ENCODE measurements around the gene SLC7A5.
A peak's percentile ranks its signal among the peaks of the same experiment; 100 is the strongest.
"Not testable (repeated sequence)": the region's sequence is repeated elsewhere in the genome, so short reads cannot be mapped to it uniquely, and the experiment has no call there.

Gene SLC7A5

GRCh38 chr16:87869061-87869878 is at the start of gene SLC7A5:
SLC7A5 (minus strand) TSS chr16:87869507; CDS start chr16:87869422, 85 bp downstream.
- H3K4me3 ChIP-seq (replicated peaks; ENCODE audit: low read depth, low read length) = peak within 1 kb of the TSS; percentile 64

GRCh38 chr16:87918338-87918737 is 49.0 kb upstream of the SLC7A5 start:
- TF ChIP-seq, protein P1, sequence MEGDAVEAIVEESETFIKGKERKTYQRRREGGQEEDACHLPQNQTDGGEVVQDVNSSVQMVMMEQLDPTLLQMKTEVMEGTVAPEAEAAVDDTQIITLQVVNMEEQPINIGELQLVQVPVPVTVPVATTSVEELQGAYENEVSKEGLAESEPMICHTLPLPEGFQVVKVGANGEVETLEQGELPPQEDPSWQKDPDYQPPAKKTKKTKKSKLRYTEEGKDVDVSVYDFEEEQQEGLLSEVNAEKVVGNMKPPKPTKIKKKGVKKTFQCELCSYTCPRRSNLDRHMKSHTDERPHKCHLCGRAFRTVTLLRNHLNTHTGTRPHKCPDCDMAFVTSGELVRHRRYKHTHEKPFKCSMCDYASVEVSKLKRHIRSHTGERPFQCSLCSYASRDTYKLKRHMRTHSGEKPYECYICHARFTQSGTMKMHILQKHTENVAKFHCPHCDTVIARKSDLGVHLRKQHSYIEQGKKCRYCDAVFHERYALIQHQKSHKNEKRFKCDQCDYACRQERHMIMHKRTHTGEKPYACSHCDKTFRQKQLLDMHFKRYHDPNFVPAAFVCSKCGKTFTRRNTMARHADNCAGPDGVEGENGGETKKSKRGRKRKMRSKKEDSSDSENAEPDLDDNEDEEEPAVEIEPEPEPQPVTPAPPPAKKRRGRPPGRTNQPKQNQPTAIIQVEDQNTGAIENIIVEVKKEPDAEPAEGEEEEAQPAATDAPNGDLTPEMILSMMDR (IDR thresholded peaks at IDR 0.05; ENCODE audit: low read length, missing control alignments) = no peak
- H3K4me3 ChIP-seq (replicated peaks; ENCODE audit: low read depth, low read length) = no peak overlapping the region
- DNase-seq (ENCODE audit: low read depth) = no peak

More at GRCh38 chr16:87869061-87869878, at the start of gene SLC7A5:
- peak; percentile 79 for DNase-seq (ENCODE audit: low read depth)

DNA sequence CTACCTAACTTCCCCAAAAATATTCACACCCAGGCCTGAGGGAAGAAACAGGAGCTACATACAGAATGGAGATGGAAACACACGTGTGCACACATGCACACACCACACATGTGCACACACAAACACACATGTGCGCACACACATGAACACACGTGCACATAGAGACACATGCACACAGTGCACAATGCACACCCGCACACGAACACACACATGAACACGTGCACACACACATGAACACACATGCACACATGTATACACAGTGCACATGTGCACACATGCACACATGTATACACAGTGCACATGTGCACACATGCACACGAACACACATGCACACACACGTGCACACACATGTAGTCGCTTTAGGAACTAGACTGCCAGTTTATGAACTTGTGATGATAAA is 48.2 kb upstream of the SLC7A5 start:
- TF ChIP-seq, protein P1 (IDR thresholded peaks at IDR 0.05; ENCODE audit: low read length, missing control alignments) = no peak
- no peak overlapping the region for H3K4me3 ChIP-seq (replicated peaks; ENCODE audit: low read depth, low read length)
- no peak for DNase-seq (ENCODE audit: low read depth)

DNA sequence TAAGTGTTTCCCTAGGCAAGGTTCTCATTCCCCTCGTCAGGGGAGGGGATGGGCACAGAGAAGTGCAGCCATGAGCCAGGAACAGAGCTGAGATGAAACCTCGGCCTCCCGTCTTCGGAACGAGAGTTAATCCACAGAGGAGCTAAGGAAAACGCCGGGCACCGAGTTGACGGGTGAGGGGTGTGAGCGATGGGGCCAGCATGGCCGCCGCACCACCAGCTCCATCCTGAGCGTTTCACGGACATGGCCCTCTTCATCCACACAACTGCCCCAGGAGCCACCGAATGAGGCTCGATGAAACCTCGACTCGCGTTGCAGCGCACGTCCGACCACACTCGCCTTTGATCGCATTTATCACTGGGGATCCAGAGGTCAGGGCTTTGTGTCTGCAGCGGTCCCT is 45.5 kb upstream of the SLC7A5 start:
- no peak overlapping the region for H3K4me3 ChIP-seq (replicated peaks; ENCODE audit: low read depth, low read length)
- no peak for DNase-seq (ENCODE audit: low read depth)
- TF ChIP-seq, protein P1 (IDR thresholded peaks at IDR 0.05; ENCODE audit: low read length, missing control alignments) = no peak

DNA sequence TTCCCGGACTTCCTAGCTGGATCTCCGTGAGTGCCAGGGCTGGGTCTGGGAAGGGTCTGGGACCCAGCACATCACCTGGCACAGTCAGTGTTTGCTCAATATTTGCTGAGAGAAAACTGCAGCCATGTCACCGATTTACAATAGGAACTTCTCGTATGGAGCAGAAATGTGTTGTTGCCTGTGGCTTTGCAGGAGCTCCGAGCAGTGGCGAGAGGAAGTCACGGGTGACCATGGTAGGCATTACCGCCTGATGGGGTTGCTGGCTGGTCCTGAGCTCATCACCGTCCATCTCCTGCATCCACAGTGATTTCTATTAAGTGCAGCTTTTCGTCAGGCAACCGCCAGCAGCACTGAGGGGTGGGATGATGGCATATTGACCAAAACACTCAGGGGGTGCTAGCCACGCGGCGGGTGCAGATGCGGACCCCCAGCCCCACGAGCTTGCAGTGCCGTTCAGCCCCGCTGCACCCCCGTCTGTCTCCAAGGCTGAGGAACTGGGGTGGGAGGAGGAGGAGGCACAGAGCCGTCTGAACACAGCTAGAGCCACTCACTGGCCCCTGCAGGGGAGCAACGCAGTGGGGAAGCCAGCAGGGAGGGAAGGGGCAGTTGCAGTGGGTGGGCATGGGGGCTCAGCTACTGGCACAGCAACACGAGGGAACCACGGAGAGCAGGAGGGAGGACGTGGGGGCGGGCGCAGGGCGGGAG is 44.9 kb upstream of the SLC7A5 start:
- not testable (repeated sequence) for H3K4me3 ChIP-seq (replicated peaks; ENCODE audit: low read depth, low read length); DNase-seq (ENCODE audit: low read depth)

GRCh38 chr16:87912691-87913090 is 43.4 kb upstream of the SLC7A5 start:
- H3K4me3 ChIP-seq (replicated peaks; ENCODE audit: low read depth, low read length); DNase-seq (ENCODE audit: low read depth): not testable (repeated sequence)

DNA sequence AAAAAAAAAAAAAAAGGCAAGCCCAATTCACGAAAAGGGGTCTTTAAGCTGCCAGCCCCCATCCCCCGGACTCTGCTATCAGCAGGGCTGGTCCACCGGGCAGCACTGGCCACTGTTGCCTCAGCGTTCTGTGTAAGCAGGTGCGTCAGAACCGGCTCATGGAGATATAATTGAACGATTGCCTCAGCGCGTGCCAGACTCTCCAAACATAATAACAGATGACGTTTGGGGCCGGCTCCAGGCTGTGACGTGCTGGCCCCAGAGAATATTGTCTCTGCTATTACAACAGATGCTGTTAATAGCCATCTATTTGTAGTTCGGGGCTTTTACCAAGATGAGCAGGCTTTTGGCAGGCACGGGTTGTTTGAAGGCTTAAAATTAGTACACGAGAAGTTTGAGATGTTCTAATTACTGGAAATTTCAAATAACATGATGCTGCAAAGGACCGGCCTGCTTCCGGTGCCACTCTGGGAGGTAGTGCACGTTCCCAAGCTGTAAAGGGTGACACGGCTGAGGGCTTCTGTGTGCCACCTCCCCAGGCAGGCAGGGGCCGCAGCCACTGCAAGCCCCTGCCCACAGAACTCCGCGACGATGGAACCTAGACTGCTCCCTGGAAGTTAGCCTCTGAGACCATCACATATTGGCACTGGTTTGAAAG is 41.9 kb upstream of the SLC7A5 start:
- peak; percentile 62 for DNase-seq (ENCODE audit: low read depth)
- not testable (repeated sequence) for H3K4me3 ChIP-seq (replicated peaks; ENCODE audit: low read depth, low read length)

GRCh38 chr16:87909203-87909935 is 40.1 kb upstream of the SLC7A5 start:
- TF ChIP-seq, protein P1 (IDR thresholded peaks at IDR 0.05; ENCODE audit: low read length, missing control alignments) = peak; percentile 71
- H3K4me3 ChIP-seq (replicated peaks; ENCODE audit: low read depth, low read length) = not testable (repeated sequence)
- peak; percentile 60 for DNase-seq (ENCODE audit: low read depth)

- DNase-seq (ENCODE audit: low read depth); H3K4me3 ChIP-seq (replicated peaks; ENCODE audit: low read depth, low read length): not testable (repeated sequence)
Observed at GRCh38 chr16:87908101-87908500, 38.8 kb upstream of the SLC7A5 start.

DNA sequence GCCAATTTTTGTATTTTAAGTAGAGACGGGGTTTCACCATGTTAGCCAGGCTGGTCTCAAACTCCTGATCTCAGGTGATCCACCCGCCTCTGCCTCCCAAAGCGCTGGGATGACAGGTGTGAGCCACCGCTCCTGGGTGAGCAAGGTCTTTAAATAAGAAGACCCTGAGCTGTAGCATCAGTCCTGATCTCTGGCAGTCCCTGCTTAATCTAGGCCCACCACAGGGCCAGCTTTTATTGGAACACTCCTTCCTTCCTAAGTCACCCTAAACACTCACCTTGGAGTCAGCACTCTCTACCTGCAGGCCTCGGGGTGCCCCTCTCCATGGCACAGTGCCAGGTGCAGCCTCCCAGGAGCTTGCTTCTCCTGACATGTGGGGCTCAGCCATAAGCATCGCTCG is 36.2 kb upstream of the SLC7A5 start:
- DNase-seq (ENCODE audit: low read depth); H3K4me3 ChIP-seq (replicated peaks; ENCODE audit: low read depth, low read length): not testable (repeated sequence)

- H3K4me3 ChIP-seq (replicated peaks; ENCODE audit: low read depth, low read length); DNase-seq (ENCODE audit: low read depth): not testable (repeated sequence)
Observed at GRCh38 chr16:87904963-87905362, 35.7 kb upstream of the SLC7A5 start.

GRCh38 chr16:87900489-87900888 is 31.2 kb upstream of the SLC7A5 start:
- not testable (repeated sequence) for H3K4me3 ChIP-seq (replicated peaks; ENCODE audit: low read depth, low read length); DNase-seq (ENCODE audit: low read depth)

Data from fibroblast of pulmonary artery (primary cell).